Kidney (tissue), 14 donors: ENCODE data around the gene CCDC74A. TPM values are rescaled to one million over a fixed set of nuclear protein-coding genes. Genes with fewer than 3 reads are reported as not detected.
"Not testable (repeated sequence)": the region's sequence is repeated elsewhere in the genome, so short reads cannot be mapped to it uniquely, and the experiment has no call there.

ENCODE experiments used
- DNase-seq, 5 donors: peaks; one replicate each; pipeline ENCODE4 v3.0.0-alpha.2; 2013 to 2020
- FAIRE-seq: peaks from 2 replicates; lab custom pipeline; 2012; peaks lifted over from hg19 to GRCh38; lab: Jason Lieb, UNC
- H3K27ac ChIP-seq, 2 donors: one replicate each; pipeline ENCODE4 v1.7.0; 2013; ENCODE audit warnings: low read depth in 2 of 2, low read length in 2 of 2, inconsistent platforms in 1 of 2
- H3K27me3 ChIP-seq: one replicate; pipeline ENCODE4 v1.7.1; 2013; ENCODE audit warnings: low read length, inconsistent platforms; ENCODE audit not compliant: control insufficient read depth, insufficient read depth
- H3K36me3 ChIP-seq, 3 donors: one replicate each; pipeline versions ENCODE4 v1.7.0 to v1.7.1; 2013; ENCODE audit warnings: low read length in 3 of 3, control low read depth in 1 of 3, inconsistent platforms in 1 of 3; ENCODE audit not compliant: insufficient read depth in 3 of 3, control insufficient read depth in 2 of 3
- H3K4me1 ChIP-seq, 3 donors: one replicate each; pipeline versions ENCODE4 v1.7.0 to v1.7.1; 2013; ENCODE audit warnings: low read length in 3 of 3, inconsistent platforms in 1 of 3, low read depth in 1 of 3; ENCODE audit not compliant: control insufficient read depth in 2 of 3, insufficient read depth in 2 of 3
- H3K4me3 ChIP-seq, 3 donors: one replicate each; pipeline versions ENCODE4 v1.7.0 to v1.8.1; 2013; ENCODE audit warnings: low read length in 3 of 3, control low read depth in 1 of 3, inconsistent platforms in 1 of 3
- H3K9ac ChIP-seq, 3 donors: one replicate each; pipeline versions ENCODE4 v1.7.0 to v1.7.1; 2013; ENCODE audit warnings: low read length in 3 of 3, control low read depth in 1 of 3, inconsistent platforms in 1 of 3
- H3K9me3 ChIP-seq, 3 donors: one replicate each; pipeline versions ENCODE4 v1.7.0 to v1.7.1; 2013; ENCODE audit warnings: low read length in 3 of 3, control low read depth in 1 of 3, inconsistent platforms in 1 of 3; ENCODE audit not compliant: control insufficient read depth in 2 of 3, insufficient read depth in 1 of 3
- intact Hi-C: fragments of 100-400 bp; cut with DNase I; formaldehyde crosslinking; loops from one replicate; pipeline ENCODE4 v1.11.1; 2022
- polyA plus RNA-seq: library from polyadenylated mRNA; stranded (reverse); fragments of 350-450 nt; fragmentation: Illumina TruSeq; extraction: RNeasy Lipid Tissue Mini Kit (QIAGEN cat#74804); gene quantifications from one replicate; pipeline ENCODE4 v1.2.3, GENCODE V29; 2014; ENCODE audit warnings: low read depth, low replicate concordance; ENCODE audit not compliant: insufficient read depth
- total RNA-seq: library from RNA; stranded (reverse); fragmentation: NEBNext Ultra II Directional; extraction: Animal tissue kit (Norgen Biotek cat#: 25700); gene quantifications from one replicate; pipeline ENCODE4 v1.2.1, GENCODE V29; 2021
- TF ChIP-seq, protein P1 (sequence below): IDR thresholded peaks from 3 replicates; pipeline ENCODE4 v1.5.1; 2012; ENCODE audit warnings: mild to moderate bottlenecking, moderate library complexity, borderline replicate concordance; ENCODE audit not compliant: insufficient read depth; ENCODE audit errors: extremely low read depth
- donor health status: control.
- donor health status: control.
- donor health status: control.
- donor health status: control.
- donor health status: control.
- donor health status: DM: yes; HTN: yes; CAD: no.
- donor health status: Normal renal cell carcinoma (clear cell type).

The CCDC74A gene
- total and polyA plus RNA-seq, 2 donors from 2014 or later, result 9.5 to 10.5 TPM

DNA sequence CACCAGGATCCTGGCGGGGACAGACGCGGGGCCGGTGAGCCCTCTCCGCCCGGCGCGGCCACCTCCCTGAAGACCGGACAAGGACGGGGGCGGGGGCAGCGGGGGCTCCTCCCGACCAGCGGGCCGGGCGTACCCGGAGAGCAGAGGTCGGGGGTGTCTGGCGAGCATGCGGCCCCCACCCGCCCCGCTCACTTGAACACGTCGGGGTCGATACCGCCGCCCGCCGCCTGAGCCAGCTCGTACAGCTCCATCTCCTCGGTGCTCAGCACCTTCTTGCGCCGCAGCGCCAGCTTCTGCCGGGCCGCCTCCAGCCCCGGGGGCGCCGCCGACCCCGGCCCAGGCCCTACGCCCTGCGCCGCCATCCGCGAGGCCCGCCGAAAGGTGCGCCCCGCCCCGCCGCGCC, 35.7 kb upstream of the CCDC74A start, which contains the start of gene MZT2A:
MZT2A (minus strand) TSS at position 383 of the 403 bp plus-strand sequence; CDS start at position 362, 21 bp downstream.
- H3K36me3 ChIP-seq, H3K9me3 ChIP-seq, FAIRE-seq, H3K27me3 ChIP-seq, intact Hi-C loops: not testable (repeated sequence)
- Histone ChIP-seq H3K4me1 (peaks cover 0 to 14% (median 0%) of the 10 kb centered on the region in 3 donors), H3K4me3 (peak within 1 kb of the TSS; percentile 65 to 89 (median 87)), H3K9ac (peak within 1 kb of the TSS; percentile 48 to 82 (median 59)), H3K27ac (peak within 1 kb of the TSS; percentile 80 to 82)
- TF ChIP-seq, protein P1, sequence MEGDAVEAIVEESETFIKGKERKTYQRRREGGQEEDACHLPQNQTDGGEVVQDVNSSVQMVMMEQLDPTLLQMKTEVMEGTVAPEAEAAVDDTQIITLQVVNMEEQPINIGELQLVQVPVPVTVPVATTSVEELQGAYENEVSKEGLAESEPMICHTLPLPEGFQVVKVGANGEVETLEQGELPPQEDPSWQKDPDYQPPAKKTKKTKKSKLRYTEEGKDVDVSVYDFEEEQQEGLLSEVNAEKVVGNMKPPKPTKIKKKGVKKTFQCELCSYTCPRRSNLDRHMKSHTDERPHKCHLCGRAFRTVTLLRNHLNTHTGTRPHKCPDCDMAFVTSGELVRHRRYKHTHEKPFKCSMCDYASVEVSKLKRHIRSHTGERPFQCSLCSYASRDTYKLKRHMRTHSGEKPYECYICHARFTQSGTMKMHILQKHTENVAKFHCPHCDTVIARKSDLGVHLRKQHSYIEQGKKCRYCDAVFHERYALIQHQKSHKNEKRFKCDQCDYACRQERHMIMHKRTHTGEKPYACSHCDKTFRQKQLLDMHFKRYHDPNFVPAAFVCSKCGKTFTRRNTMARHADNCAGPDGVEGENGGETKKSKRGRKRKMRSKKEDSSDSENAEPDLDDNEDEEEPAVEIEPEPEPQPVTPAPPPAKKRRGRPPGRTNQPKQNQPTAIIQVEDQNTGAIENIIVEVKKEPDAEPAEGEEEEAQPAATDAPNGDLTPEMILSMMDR, result peak; percentile 46
- DNase-seq, result peak in 3 of 5 donors; percentile 37 to 84 (median 83)

DNA sequence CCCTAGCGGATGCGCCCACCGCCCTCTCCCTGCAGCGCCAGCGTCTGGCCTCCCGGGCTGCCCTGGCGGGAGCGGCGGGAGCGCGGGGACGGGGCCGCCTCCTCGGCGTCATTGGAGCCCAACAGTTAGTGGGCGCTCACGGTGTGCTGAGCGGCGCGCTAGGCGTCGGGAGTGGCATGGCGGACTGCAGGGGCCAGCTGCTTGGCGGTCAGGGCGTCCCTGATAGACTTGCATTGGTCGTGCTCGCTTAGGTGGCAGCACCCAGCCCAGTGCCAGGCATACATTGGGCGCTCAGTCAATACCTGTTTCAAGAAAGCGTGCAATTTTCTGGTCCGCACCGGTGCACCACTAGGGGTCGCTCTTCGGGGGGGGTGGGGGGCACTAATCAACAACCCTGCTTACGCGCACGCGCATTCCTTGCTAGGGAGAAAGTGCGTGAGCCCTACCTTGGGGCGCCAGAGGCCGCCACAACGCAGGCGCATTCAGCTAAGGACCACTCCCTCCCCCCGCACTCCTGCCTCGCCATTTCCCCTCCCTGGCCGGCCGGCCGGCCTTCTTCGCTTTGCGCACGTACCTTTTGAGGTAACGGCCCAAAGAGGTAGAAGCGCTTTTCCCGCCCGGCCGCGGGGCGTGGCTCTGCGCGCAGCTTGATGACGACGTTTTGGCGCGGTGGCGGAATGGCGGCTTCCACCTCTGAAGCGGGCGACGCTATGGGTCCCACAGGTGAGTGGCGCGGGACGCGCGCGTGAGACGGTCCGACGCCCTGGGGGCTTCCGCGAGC, 35.1 kb upstream of the CCDC74A start:
- Histone ChIP-seq H3K9me3 (no peaks in the 10 kb centered on the region), H3K27me3 (no peaks in the 10 kb centered on the region), H3K4me3 (peak overlapping the region; percentile 65 to 89 (median 87)), H3K4me1 (peaks cover 0 to 14% (median 0%) of the 10 kb centered on the region in 3 donors), H3K27ac (peak overlapping the region; percentile 80 to 82), H3K36me3 (no peaks in the 10 kb centered on the region), H3K9ac (peak overlapping the region; percentile 48 to 82 (median 59))
- TF ChIP-seq, protein P1, result peak; percentile 65
- intact Hi-C loops, result no loop called here
- DNase-seq, result peak; percentile 96 to 98 (median 98)
- FAIRE-seq, result no peak

DNA sequence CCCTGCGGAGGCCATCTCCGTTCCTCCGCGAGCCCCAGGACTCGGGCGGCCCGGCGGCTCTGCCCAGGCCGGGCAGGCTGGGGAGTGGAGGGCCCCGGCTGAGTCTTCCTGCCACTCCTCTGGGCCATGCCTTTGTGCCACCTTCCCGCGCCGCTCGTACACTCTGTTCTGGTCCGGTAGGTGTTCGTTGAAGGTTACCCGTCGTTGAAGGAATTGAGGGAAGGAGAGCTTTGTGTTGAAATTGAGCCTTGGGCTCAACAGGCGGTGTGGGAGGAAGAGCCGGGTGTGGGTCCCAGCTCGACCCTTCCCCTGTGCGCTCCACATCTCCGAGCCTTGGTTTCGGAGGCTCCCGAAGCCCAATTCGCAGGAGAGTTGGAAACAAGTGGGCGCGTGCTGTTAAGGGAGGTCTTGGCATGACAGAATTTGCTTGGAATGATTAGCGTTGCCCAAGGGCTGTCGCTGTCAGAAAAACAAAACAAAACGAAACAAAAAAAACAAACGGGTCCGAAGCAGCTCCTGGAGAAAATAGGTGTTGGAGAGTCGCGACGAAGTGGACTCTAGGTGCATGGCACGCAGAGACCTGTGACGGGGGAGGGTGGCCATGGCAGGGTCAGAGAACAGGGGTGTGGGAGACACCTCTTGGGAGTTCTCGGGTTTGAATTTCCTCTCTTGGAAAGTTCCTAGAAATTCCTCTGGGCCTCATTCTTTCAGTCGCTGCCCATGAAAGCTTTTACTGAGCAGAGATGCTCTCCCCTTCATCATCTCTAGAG, 34.3 kb upstream of the CCDC74A start:
- no peak for FAIRE-seq
- H3K27ac ChIP-seq, result peak overlapping the region; percentile 80 to 82
- TF ChIP-seq, protein P1, result no peak
- no peaks in the 10 kb centered on the region for H3K9me3 ChIP-seq
- H3K4me1 ChIP-seq, result peaks cover 0 to 14% (median 0%) of the 10 kb centered on the region in 3 donors
- DNase-seq, result peak in 4 of 5 donors; percentile 16 to 49 (median 38)
- peaks cover 0 to under 1% (median 0%) of the 10 kb centered on the region in 3 donors for H3K36me3 ChIP-seq
- H3K4me3 ChIP-seq, result peak overlapping the region; percentile 65 to 89 (median 87)
- intact Hi-C loops, result no loop called here
- peak overlapping the region; percentile 59 to 82 (median 82) for H3K9ac ChIP-seq
- no peaks in the 10 kb centered on the region for H3K27me3 ChIP-seq

DNA sequence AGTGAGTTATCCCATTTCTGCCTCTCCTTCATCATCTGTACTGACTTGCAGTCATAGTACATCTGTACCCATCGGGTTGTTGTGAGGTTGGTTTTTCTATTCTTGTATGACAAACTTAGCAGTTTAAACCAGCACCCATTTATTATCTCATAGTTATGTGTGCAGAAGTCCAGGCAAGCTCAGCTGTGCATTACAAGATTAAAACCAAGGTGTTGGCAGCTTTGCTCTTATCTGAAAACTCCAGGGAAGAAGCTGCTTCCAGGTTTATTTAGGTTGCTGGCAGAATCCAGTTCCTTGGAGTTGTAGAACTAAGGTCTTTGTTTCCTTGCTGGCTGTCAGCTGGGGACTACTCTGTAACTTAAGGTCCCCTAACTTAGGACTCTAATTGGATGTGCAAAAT, 32.2 kb upstream of the CCDC74A start:
- FAIRE-seq, result not testable (repeated sequence)

DNA sequence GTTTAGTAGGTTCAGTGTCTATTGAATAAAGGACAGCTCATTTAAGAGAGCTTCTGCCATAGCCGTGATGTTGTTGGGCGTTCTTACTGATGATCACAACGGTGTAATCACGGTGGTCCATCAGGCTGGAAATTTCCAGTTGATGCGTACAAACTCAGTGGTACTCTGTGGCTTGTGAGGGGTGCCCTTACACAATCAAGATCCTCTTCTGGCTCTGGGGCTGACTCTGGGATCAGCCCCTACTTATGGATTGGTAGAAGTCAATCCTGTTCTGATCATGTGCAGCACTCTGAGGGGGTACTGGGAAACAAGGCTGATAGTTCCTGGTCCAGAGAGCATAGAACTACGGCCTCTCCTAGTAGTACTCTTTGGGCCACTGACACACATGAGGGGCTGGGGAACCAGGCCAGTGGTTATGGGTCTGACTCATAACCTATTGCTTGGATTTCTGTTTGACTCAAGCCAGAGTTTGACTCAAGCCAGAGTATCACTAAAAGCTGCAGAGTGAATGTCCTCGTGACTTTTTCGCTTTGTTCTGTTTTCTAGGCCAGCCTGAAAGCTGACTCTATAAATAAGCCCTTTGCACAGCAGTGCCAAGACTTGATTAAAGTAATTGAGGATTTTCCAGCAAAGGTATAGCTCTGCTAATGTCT, 29.2 kb upstream of the CCDC74A start:
- DNase-seq, H3K36me3 ChIP-seq, intact Hi-C loops, H3K4me1 ChIP-seq, H3K27me3 ChIP-seq, FAIRE-seq, H3K9me3 ChIP-seq, H3K27ac ChIP-seq, H3K4me3 ChIP-seq, H3K9ac ChIP-seq: not testable (repeated sequence)

More for the DNA sequence above, 32.2 kb upstream of the CCDC74A start:
- H3K27ac ChIP-seq, intact Hi-C loops, H3K36me3 ChIP-seq, H3K9me3 ChIP-seq, DNase-seq, H3K9ac ChIP-seq, H3K4me3 ChIP-seq, H3K27me3 ChIP-seq: not testable (repeated sequence)
- peaks cover 0 to 12% (median 0%) of the 10 kb centered on the region in 3 donors for H3K4me1 ChIP-seq
